Measurements from ENCODE around the gene GPR61. TPM values are rescaled to one million over a fixed set of nuclear protein-coding genes. Genes with fewer than 3 reads are reported as not detected.

Gene GPR61
- total RNA-seq, 1 experiment from 2014 or later: 0.07 TPM

DNA sequence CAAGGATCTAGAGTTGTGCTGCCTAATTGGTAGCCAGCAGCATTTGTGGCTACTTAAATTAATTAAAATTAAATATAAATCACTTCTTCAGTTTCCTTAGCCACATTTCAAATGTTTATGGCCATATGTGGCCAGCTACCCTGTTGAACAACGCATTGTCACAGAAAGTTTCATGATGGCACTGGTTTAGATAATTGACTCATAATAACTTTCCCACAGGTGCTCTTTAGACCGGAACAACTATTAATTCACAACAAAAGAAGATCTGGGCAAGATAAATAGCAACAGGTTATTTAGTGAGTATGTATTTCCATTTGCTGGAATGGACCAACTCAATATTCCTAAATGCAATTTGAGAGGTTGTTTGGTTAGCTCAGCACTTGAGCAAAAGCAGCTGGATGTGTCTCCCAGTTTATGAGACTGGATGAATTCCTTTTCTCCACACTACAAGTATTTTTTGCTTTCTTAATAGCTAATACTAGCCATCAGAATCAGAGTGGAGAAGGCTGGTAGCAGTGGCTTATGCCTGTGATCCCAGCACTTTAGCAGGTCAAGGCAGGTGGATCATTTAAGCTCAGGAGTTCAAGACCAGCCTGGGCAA lies 26.5 kb upstream of the GPR61 start:
- DNase-seq: no peak
- Histone ChIP-seq H3K27me3 (ENCODE audit: low read length) (no peaks in the 10 kb centered on the region), H3K9me3 (ENCODE audit: low read length) (no peaks in the 10 kb centered on the region), H3K4me3 (ENCODE audit: low read length) (no peak overlapping the region), H3F3A (ENCODE audit: low read length, unreplicated experiment) (no peaks in the 10 kb centered on the region), H4K20me1 (ENCODE audit: low read length) (no peaks in the 10 kb centered on the region), H3K27ac (ENCODE audit: low read length) (no peak overlapping the region), H3K9ac (ENCODE audit: low read length) (no peak overlapping the region), H3K4me1 (ENCODE audit: insufficient read depth, low read length) (peaks cover 6% of the 10 kb centered on the region; the same call in 1 of the 2 replicates), H3K79me2 (ENCODE audit: low read length) (no peaks in the 10 kb centered on the region), H3K4me2 (ENCODE audit: low read length) (no peak overlapping the region), H2AFZ (ENCODE audit: low read length) (no peak overlapping the region), H3K36me3 (ENCODE audit: low read depth, low read length) (no peaks in the 10 kb centered on the region), H3K9me2 (replicated peaks; ENCODE audit: low read length) (no peaks in the 10 kb centered on the region)
- no peak for ATAC-seq
- ChIA-PET POLR2A (ENCODE audit: unreplicated experiment) (no interaction called here), CTCF (no interaction called here)
- no TSS peak for BruUV-seq (replicated peaks)
- intact Hi-C loops (cut with micrococcal nuclease): no loop called here
- TF ChIP-seq EZH2phosphoT487 (IDR thresholded peaks at IDR 0.05; ENCODE audit: borderline replicate concordance, low read length) (no peak), EZH2 (IDR thresholded peaks at IDR 0.05; ENCODE audit: low read length, unreplicated experiment) (no peak)
- TF ChIP-seq, protein P1, sequence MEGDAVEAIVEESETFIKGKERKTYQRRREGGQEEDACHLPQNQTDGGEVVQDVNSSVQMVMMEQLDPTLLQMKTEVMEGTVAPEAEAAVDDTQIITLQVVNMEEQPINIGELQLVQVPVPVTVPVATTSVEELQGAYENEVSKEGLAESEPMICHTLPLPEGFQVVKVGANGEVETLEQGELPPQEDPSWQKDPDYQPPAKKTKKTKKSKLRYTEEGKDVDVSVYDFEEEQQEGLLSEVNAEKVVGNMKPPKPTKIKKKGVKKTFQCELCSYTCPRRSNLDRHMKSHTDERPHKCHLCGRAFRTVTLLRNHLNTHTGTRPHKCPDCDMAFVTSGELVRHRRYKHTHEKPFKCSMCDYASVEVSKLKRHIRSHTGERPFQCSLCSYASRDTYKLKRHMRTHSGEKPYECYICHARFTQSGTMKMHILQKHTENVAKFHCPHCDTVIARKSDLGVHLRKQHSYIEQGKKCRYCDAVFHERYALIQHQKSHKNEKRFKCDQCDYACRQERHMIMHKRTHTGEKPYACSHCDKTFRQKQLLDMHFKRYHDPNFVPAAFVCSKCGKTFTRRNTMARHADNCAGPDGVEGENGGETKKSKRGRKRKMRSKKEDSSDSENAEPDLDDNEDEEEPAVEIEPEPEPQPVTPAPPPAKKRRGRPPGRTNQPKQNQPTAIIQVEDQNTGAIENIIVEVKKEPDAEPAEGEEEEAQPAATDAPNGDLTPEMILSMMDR (conservative IDR thresholded peaks at IDR 0.05; ENCODE audit: low read depth, low read length): no peak

DNA sequence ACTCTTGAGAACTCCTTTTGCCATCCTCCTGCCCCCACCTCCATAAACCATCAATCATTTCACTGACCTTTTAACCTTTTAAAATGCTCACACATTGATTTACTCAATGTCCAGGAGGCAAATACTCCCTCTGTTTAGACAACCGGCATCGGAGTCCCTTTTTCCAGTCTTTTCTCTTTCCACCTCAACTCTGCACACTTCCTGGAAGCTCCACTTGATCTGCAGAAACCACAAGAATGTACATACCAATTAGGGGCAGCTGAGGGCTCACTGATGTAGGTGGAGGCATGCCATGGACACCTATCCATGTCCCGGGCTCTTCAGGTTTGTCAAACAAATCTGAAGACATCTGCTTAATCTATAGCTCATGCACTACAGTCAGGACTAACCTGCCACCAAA lies 24.8 kb upstream of the GPR61 start:
- BruUV-seq (replicated peaks): no TSS peak
- ChIA-PET POLR2A (ENCODE audit: unreplicated experiment) (no interaction called here), CTCF (no interaction called here)
- ATAC-seq: no peak
- no peak overlapping the region for H2AFZ ChIP-seq (ENCODE audit: low read length)
- H4K20me1 ChIP-seq (ENCODE audit: low read length): no peaks in the 10 kb centered on the region
- TF ChIP-seq EZH2 (IDR thresholded peaks at IDR 0.05; ENCODE audit: low read length, unreplicated experiment) (no peak), EZH2phosphoT487 (IDR thresholded peaks at IDR 0.05; ENCODE audit: borderline replicate concordance, low read length) (no peak)
- TF ChIP-seq, protein P1 (conservative IDR thresholded peaks at IDR 0.05; ENCODE audit: low read depth, low read length): no peak
- H3K4me1 ChIP-seq (ENCODE audit: insufficient read depth, low read length): peaks cover 6% of the 10 kb centered on the region; the same call in 1 of the 2 replicates
- H3K27me3 ChIP-seq (ENCODE audit: low read length): no peaks in the 10 kb centered on the region
- H3K27ac ChIP-seq (ENCODE audit: low read length): no peak overlapping the region
- H3K4me3 ChIP-seq (ENCODE audit: low read length): no peak overlapping the region
- H3K9me3 ChIP-seq (ENCODE audit: low read length): no peaks in the 10 kb centered on the region
- H3K9me2 ChIP-seq (replicated peaks; ENCODE audit: low read length): no peaks in the 10 kb centered on the region
- H3K9ac ChIP-seq (ENCODE audit: low read length): no peak overlapping the region
- no peaks in the 10 kb centered on the region for H3K36me3 ChIP-seq (ENCODE audit: low read depth, low read length)
- H3K4me2 ChIP-seq (ENCODE audit: low read length): no peak overlapping the region
- H3K79me2 ChIP-seq (ENCODE audit: low read length): no peaks in the 10 kb centered on the region
- intact Hi-C loops (cut with micrococcal nuclease): no loop called here
- no peaks in the 10 kb centered on the region for H3F3A ChIP-seq (ENCODE audit: low read length, unreplicated experiment)
- no peak for DNase-seq

DNA sequence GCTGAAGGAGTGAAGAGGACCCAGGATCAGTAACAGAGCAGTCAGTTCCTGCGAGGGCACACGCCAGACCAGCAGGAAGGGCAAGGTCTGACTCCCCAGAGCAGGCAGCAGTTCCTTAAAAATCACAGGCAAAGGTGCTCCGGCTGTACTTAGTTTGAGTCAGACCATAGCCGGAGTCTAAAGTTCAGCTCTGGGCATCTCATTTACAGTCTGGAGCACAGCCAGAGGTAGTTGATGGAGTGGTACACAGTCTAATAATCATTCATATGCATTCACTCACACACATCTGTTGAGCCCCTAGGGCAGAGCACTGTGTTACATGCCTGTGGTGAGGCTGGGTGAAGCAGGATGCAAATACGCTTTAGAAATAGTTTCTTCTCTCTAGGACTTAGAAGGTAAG lies 22.8 kb upstream of the GPR61 start:
- intact Hi-C loops (cut with micrococcal nuclease): no loop called here
- CTCF ChIA-PET: no interaction called here

More for the DNA sequence above, 22.8 kb upstream of the GPR61 start:
- no peaks in the 10 kb centered on the region for H3K79me2 ChIP-seq (ENCODE audit: low read length)
- H3K4me2 ChIP-seq (ENCODE audit: low read length): no peak overlapping the region
- DNase-seq: no peak
- H3F3A ChIP-seq (ENCODE audit: low read length, unreplicated experiment): no peaks in the 10 kb centered on the region
- H3K9me2 ChIP-seq (replicated peaks; ENCODE audit: low read length): no peaks in the 10 kb centered on the region
- no peaks in the 10 kb centered on the region for H4K20me1 ChIP-seq (ENCODE audit: low read length)
- no TSS peak for BruUV-seq (replicated peaks)
- no peaks in the 10 kb centered on the region for H3K4me1 ChIP-seq (ENCODE audit: insufficient read depth, low read length)
- no peak overlapping the region for H2AFZ ChIP-seq (ENCODE audit: low read length)
- H3K36me3 ChIP-seq (ENCODE audit: low read depth, low read length): no peaks in the 10 kb centered on the region
- H3K27me3 ChIP-seq (ENCODE audit: low read length): no peaks in the 10 kb centered on the region
- no peaks in the 10 kb centered on the region for H3K9me3 ChIP-seq (ENCODE audit: low read length)
- H3K27ac ChIP-seq (ENCODE audit: low read length): no peak overlapping the region
- POLR2A ChIA-PET (ENCODE audit: unreplicated experiment): no interaction called here
- no peak for ATAC-seq
- H3K4me3 ChIP-seq (ENCODE audit: low read length): no peak overlapping the region
- no peak overlapping the region for H3K9ac ChIP-seq (ENCODE audit: low read length)
- TF ChIP-seq EZH2phosphoT487 (IDR thresholded peaks at IDR 0.05; ENCODE audit: borderline replicate concordance, low read length) (no peak), EZH2 (IDR thresholded peaks at IDR 0.05; ENCODE audit: low read length, unreplicated experiment) (no peak)
- TF ChIP-seq, protein P1 (conservative IDR thresholded peaks at IDR 0.05; ENCODE audit: low read depth, low read length): no peak

All from PC-3 (cell line).